ENCODE results near the gene PRRC2C. TPM values are rescaled to one million over a fixed set of nuclear protein-coding genes. Genes with fewer than 3 reads are reported as not detected.

The PRRC2C gene
- total RNA-seq, 4 donors from 2014 or later, result 70.0 to 278 (median 81.4) TPM

DNA sequence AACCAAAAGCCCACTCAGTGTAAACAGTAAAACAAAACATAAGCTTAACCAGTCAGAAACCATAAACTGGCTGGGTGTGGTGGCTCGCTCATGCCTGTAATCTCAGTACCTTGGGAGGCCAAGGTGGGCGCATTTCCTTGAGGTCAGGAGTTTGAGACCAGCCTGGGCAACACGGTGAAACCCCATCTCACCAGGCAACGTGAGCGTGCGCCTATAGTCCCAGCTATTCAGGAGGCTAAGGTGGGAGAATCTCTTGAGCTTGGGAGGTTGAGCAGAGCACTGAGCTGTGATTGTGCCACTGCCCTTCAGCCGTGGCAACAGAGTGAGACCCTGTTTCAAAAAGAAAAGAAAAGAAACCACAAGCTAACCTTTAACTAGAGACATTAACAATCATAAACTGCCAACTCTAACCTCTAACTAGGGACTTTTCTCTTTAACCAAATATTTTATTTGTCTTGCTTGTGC is 13.1 kb upstream of the PRRC2C start:
- no peaks in the 10 kb centered on the region for H3K9me3 ChIP-seq
- no peaks in the 10 kb centered on the region for H3K4me1 ChIP-seq
- no peaks in the 10 kb centered on the region for H3K36me3 ChIP-seq
- intact Hi-C loops (cut with DNase I), result no loop called here
- no peaks in the 10 kb centered on the region for H3K27me3 ChIP-seq
- no peak for TF ChIP-seq POLR2A (IDR thresholded peaks at IDR 0.05)
- no peak for TF ChIP-seq CTCF (IDR thresholded peaks at IDR 0.05)
- DNase-seq, result no peak
- no peak overlapping the region for H3K4me3 ChIP-seq (replicated peaks in 1 of 3)
- H3K27ac ChIP-seq, result no peak overlapping the region
- 95% methylated on average over 7 of the region's 7 CpGs for WGBS, 2 donors

DNA sequence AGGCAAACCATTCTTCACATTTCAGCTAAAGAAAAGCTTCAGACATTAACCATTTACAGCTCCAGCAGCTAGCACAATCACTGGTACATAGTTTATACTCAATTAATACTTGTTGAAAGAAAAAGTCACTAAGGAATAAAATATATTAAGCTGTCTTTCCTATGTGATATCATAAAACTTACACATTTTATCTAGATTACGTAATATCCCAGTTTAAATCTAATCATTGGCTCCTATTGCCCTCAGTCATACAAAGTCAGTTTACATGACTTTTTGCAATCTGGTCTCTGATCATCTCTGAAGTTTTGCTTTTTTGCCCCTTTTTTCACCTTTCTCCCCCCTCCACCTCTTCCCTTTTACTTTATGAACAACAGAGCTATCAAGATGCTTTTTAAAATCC is 8.5 kb upstream of the PRRC2C start:
- intact Hi-C loops (cut with DNase I), result no loop called here
- TF ChIP-seq CTCF (IDR thresholded peaks at IDR 0.05) (no peak), POLR2A (IDR thresholded peaks at IDR 0.05) (no peak)
- no peak overlapping the region for H3K4me3 ChIP-seq (replicated peaks in 1 of 3)
- WGBS, 2 donors, result 92 to 95% methylated on average over 1 of the region's 1 CpG
- H3K36me3 ChIP-seq, result no peaks in the 10 kb centered on the region
- no peaks in the 10 kb centered on the region for H3K9me3 ChIP-seq
- no peak overlapping the region for H3K27ac ChIP-seq
- H3K27me3 ChIP-seq, result no peaks in the 10 kb centered on the region
- DNase-seq, result no peak
- H3K4me1 ChIP-seq, result no peaks in the 10 kb centered on the region

DNA sequence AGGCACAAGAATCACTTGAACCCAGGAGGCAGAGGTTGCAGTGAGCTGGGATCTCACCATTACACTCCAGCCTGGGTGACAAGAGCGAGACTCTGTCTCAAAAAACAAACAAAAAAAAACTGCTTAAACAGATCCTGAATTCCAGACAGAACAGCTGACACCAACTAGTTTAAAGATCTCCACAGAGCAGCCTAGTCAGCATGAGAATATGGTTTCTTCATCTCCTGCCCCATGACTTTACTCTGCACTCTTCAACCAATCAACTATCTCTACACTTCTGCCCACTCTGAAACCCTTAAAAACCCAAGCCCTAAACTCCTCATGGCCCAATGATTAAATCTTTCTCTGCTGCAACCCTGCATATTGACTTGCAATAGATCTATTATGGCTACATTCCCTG is 7.5 kb upstream of the PRRC2C start:
- no peaks in the 10 kb centered on the region for H3K36me3 ChIP-seq
- 97 to 100% methylated on average over 1 of the region's 1 CpG for WGBS, 2 donors
- H3K4me3 ChIP-seq (replicated peaks in 1 of 3), result no peak overlapping the region
- TF ChIP-seq POLR2A (IDR thresholded peaks at IDR 0.05) (no peak), CTCF (IDR thresholded peaks at IDR 0.05) (no peak)
- no peaks in the 10 kb centered on the region for H3K9me3 ChIP-seq
- intact Hi-C loops (cut with DNase I), result no loop called here
- no peaks in the 10 kb centered on the region for H3K4me1 ChIP-seq
- DNase-seq, result no peak
- H3K27me3 ChIP-seq, result no peaks in the 10 kb centered on the region
- no peak overlapping the region for H3K27ac ChIP-seq

DNA sequence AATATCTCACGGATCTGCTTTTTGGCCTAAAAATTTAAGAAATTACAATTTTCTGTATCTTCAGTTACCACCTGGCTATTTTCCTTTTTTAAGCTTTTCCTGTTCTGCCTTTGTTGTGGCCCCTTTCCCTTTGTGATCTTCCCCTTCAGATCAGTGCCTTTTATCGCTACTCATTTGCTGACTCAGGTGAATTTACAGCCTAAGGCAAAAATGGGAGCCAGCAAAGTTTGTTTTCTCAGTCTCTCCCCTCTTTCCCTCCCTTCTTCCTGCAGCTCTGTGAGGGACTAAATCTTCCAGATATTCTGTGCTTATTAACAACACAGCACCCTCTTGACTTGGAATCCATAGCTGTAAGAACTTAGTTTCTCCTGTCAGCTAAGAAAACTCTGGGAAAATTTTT is 5.3 kb upstream of the PRRC2C start:
- Histone ChIP-seq H3K9me3 (no peaks in the 10 kb centered on the region), H3K27ac (no peak overlapping the region), H3K4me1 (peaks cover 0 to 5% of the 10 kb centered on the region in 2 donors), H3K36me3 (no peaks in the 10 kb centered on the region), H3K4me3 (replicated peaks in 1 of 3) (no peak overlapping the region), H3K27me3 (no peaks in the 10 kb centered on the region)
- TF ChIP-seq CTCF (IDR thresholded peaks at IDR 0.05) (no peak), POLR2A (IDR thresholded peaks at IDR 0.05) (no peak)
- intact Hi-C loops (cut with DNase I), result no loop called here
- WGBS, 2 donors, result 38 to 60% methylated on average over 2 of the region's 2 CpGs
- no peak for DNase-seq

DNA sequence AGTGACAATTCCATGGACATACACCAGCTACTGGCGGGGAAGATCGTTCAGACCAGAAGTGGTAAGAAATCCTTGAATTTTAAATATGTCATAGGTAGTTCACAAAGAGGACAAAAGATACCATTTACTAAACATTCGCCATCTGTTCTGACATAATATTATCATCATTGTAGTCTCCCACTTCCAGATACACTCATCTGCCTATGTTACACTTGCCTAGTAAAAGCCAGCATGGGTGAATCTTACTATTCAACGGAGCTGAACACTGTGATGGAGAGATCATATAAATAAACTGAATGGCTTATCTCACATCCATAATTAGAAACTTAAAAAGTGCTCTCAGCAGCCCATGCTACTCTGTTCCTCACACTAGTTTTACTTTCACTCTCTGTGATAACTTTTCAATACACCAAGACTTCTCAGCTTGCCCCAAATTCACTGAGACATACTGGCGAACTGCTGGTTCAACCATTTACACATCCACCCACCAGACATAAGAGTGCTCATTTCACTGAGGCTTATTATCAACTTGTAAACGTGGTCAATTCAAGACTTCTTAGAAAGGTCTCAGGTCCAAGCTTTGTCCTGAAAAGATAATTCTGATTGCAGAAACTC is 463 bp upstream of the PRRC2C start:
- no peaks in the 10 kb centered on the region for H3K27me3 ChIP-seq
- intact Hi-C loops (cut with DNase I), result no loop called here
- no peaks in the 10 kb centered on the region for H3K36me3 ChIP-seq
- no peaks in the 10 kb centered on the region for H3K9me3 ChIP-seq
- peak overlapping the region; percentile 98 to 100 (median 99) for H3K27ac ChIP-seq
- no peak for DNase-seq
- TF ChIP-seq POLR2A (IDR thresholded peaks at IDR 0.05) (no peak), CTCF (IDR thresholded peaks at IDR 0.05) (peak in 2 of 6 experiments; percentile 35 to 87)
- H3K4me3 ChIP-seq (replicated peaks in 1 of 3), result peak overlapping the region in 2 of 3 donors; percentile 56 to 96
- WGBS, 2 donors, result 38 to 42% methylated on average over 6 of the region's 6 CpGs
- H3K4me1 ChIP-seq, result peaks cover 23 to 30% of the 10 kb centered on the region in 2 donors

All from thyroid gland (tissue), 4 donors.